Measurements from ENCODE around the gene PAX6. TPM values are rescaled to one million over a fixed set of nuclear protein-coding genes. Genes with fewer than 3 reads are reported as not detected.

PAX6 gene
- total RNA-seq, 2 donors from 2014 or later: 5.4 to 6.8 TPM

- Mint-ChIP-seq H3K27me3 (ENCODE audit: insufficient read depth) (peaks cover 2% of the 10 kb centered on the region), H3K4me1 (peaks cover 17% of the 10 kb centered on the region), H3K9me3 (peaks cover 3% of the 10 kb centered on the region), H3K27ac (no peak overlapping the region), H3K36me3 (ENCODE audit: low read depth) (peaks cover 3% of the 10 kb centered on the region), H3K4me3 (no peak overlapping the region)
- Histone ChIP-seq H3K9me3 (ENCODE audit: control insufficient read depth, low read length) (peaks cover 2% of the 10 kb centered on the region), H3K27ac (ENCODE audit: low read depth, low read length) (no peak overlapping the region), H3K27me3 (ENCODE audit: control insufficient read depth, insufficient read depth, low read length, poor library complexity, severe bottlenecking) (no peaks in the 10 kb centered on the region), H3K9ac (ENCODE audit: extremely low read depth, low read length, poor library complexity, severe bottlenecking) (no peak overlapping the region), H3K4me3 (ENCODE audit: low read length) (no peak overlapping the region), H3K4me1 (ENCODE audit: control insufficient read depth, insufficient read depth, low read length) (no peaks in the 10 kb centered on the region), H3K36me3 (ENCODE audit: control insufficient read depth, insufficient read depth, low read length) (no peaks in the 10 kb centered on the region)
- no peak for TF ChIP-seq CTCF (conservative IDR thresholded peaks at IDR 0.05)
- DNase-seq: no peak
- 87 to 94% methylated on average over 2 of the region's 2 CpGs for WGBS, 2 experiments (ENCODE audit: insufficient coverage in 1 of 2, insufficient read length in 1 of 2)
Measured at GRCh38 chr11:31782257-31782656, 28.9 kb downstream of the PAX6 start.

- no peak overlapping the region for H3K4me3 Mint-ChIP-seq
- peaks cover 2% of the 10 kb centered on the region for H3K27me3 Mint-ChIP-seq (ENCODE audit: insufficient read depth)
- Histone ChIP-seq H3K4me3 (ENCODE audit: low read length) (no peak overlapping the region), H3K36me3 (ENCODE audit: control insufficient read depth, insufficient read depth, low read length) (no peaks in the 10 kb centered on the region), H3K9me3 (ENCODE audit: control insufficient read depth, low read length) (peaks cover 5% of the 10 kb centered on the region), H3K9ac (ENCODE audit: extremely low read depth, low read length, poor library complexity, severe bottlenecking) (no peak overlapping the region), H3K4me1 (ENCODE audit: control insufficient read depth, insufficient read depth, low read length) (no peaks in the 10 kb centered on the region), H3K27ac (ENCODE audit: low read depth, low read length) (no peak overlapping the region), H3K27me3 (ENCODE audit: control insufficient read depth, insufficient read depth, low read length, poor library complexity, severe bottlenecking) (no peaks in the 10 kb centered on the region)
- H3K36me3 Mint-ChIP-seq (ENCODE audit: low read depth): peaks cover 3% of the 10 kb centered on the region
- no peak for TF ChIP-seq CTCF (conservative IDR thresholded peaks at IDR 0.05)
- WGBS, 2 experiments (ENCODE audit: insufficient coverage in 1 of 2, insufficient read length in 1 of 2): 88 to 89% methylated on average over 2 to 5 of the region's 5 CpGs
- H3K27ac Mint-ChIP-seq: no peak overlapping the region
- H3K4me1 Mint-ChIP-seq: peaks cover 17% of the 10 kb centered on the region
- DNase-seq: no peak
- H3K9me3 Mint-ChIP-seq: peaks cover 3% of the 10 kb centered on the region
Measured at GRCh38 chr11:31780480-31780971, 30.6 kb downstream of the PAX6 start.

- WGBS, 2 experiments (ENCODE audit: insufficient coverage in 1 of 2, insufficient read length in 1 of 2): 89% methylated on average over 4 of the region's 4 CpGs; no CpG with 5 or more reads in 1 of the 2 experiments
- Mint-ChIP-seq H3K27me3 (ENCODE audit: insufficient read depth) (peaks cover 2% of the 10 kb centered on the region), H3K36me3 (ENCODE audit: low read depth) (peaks cover 3% of the 10 kb centered on the region), H3K9me3 (peaks cover 3% of the 10 kb centered on the region), H3K27ac (no peak overlapping the region), H3K4me1 (peaks cover 17% of the 10 kb centered on the region), H3K4me3 (no peak overlapping the region)
- TF ChIP-seq CTCF (conservative IDR thresholded peaks at IDR 0.05): no peak
- Histone ChIP-seq H3K36me3 (ENCODE audit: control insufficient read depth, insufficient read depth, low read length) (no peaks in the 10 kb centered on the region), H3K27ac (ENCODE audit: low read depth, low read length) (no peak overlapping the region), H3K9ac (ENCODE audit: extremely low read depth, low read length, poor library complexity, severe bottlenecking) (no peak overlapping the region), H3K4me3 (ENCODE audit: low read length) (no peak overlapping the region), H3K27me3 (ENCODE audit: control insufficient read depth, insufficient read depth, low read length, poor library complexity, severe bottlenecking) (no peaks in the 10 kb centered on the region), H3K4me1 (ENCODE audit: control insufficient read depth, insufficient read depth, low read length) (no peaks in the 10 kb centered on the region), H3K9me3 (ENCODE audit: control insufficient read depth, low read length) (peaks cover 5% of the 10 kb centered on the region)
- DNase-seq: no peak
Measured at GRCh38 chr11:31780078-31780477, 31.0 kb downstream of the PAX6 start.

Measured in endodermal cell (in vitro differentiated cells).